Stimulated activated naive CD4-positive, alpha-beta T cell treated with Interleukin-2 at 50 U/mL for 16 hours (primary cell): Measurements from ENCODE around the gene TAOK1.

ENCODE experiments used
- DNase-seq: peaks from one replicate; lab custom pipeline; 2025; lab: John Stamatoyannopoulos, UW

TAOK1 gene

DNA sequence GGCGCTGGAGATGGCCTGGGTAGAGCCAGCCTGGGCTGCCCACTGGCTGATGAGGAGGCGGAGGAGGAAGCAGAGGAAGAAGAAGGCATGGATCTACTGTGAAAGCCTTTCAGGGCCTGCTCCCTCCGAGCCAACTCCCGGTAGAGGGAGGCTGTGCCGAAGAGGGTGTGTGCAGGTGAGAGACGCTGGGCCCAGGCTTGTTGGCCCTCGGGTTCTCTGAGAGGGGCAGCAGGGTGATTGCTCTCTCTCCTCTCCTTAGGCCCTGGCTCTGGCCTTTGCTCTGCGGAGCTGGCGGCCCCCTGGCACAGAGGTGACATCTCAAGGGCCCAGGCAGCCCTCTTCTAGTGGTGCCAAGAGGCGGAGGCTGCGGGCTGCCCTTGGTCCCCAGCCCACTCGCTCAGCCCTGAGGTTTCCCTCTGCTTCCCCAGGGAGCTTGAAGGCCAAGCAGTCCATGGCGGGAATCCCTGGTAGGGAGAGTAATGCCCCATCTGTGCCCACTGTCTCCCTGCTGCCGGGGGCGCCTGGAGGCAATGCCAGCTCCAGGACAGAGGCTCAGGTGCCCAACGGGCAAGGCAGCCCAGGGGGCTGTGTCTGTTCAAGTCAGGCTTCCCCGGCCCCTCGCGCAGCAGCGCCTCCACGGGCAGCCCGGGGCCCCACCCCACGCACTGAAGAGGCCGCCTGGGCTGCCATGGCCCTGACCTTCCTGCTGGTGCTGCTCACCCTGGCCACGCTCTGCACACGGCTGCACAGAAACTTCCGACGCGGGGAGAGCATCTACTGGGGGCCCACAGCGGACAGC lies 181.9 kb downstream of the TAOK1 start:
- DNase-seq: no peak

GRCh38 chr17:29572691-29573557 lies 182.8 kb downstream of the TAOK1 start:
- DNase-seq: peak; percentile 30

GRCh38 chr17:29573558-29573869 lies 183.4 kb downstream of the TAOK1 start:
- no peak for DNase-seq

DNA sequence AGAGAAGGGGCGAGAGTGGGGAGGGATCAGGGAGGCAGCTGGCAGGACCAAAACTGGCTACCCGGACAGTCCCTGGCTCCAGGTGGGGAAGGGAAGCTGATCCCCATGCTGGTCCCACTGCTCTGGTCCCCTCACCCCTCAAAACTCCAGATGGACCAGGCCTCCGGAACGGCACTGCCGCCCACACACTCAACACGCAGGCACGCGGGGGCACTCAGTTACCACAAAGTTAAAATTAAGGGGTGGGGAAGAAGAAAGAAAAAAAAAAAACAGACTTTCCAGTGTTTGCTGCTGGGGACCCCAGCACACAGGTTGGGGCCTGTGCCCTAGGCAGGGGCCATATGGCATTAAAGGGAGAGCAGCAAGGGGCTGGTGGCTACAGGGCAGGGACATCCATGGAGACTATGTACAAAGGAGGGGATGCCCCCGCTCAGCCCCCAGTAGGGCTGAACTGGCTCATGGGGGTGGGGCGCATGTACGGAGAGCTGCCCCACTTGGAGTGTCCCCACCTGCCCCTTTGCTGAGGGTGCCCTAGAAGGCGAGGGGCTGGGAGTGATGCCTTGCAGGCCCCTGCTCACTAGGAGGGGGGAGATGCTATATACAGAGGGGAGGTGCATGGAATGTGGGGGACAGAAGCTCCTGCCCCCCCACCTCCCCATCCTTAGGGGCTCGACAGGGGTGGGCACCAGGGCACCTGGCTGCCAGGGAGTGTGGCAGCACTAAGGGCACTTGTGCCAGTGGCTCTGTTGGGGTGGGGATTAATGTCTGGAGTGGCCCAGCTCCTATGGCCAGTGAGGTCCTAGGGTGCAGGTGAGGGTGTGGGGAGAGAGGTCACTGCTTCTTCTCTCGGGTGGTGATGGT lies 183.9 kb downstream of the TAOK1 start:
- no peak for DNase-seq

GRCh38 chr17:29574732-29575510 lies 184.8 kb downstream of the TAOK1 start:
- no peak for DNase-seq

- no peak for DNase-seq
Observed at GRCh38 chr17:29575511-29576213, 185.5 kb downstream of the TAOK1 start.

GRCh38 chr17:29576214-29577000 lies 186.2 kb downstream of the TAOK1 start:
- no peak for DNase-seq

GRCh38 chr17:29577001-29577370 lies 186.8 kb downstream of the TAOK1 start:
- no peak for DNase-seq

DNA sequence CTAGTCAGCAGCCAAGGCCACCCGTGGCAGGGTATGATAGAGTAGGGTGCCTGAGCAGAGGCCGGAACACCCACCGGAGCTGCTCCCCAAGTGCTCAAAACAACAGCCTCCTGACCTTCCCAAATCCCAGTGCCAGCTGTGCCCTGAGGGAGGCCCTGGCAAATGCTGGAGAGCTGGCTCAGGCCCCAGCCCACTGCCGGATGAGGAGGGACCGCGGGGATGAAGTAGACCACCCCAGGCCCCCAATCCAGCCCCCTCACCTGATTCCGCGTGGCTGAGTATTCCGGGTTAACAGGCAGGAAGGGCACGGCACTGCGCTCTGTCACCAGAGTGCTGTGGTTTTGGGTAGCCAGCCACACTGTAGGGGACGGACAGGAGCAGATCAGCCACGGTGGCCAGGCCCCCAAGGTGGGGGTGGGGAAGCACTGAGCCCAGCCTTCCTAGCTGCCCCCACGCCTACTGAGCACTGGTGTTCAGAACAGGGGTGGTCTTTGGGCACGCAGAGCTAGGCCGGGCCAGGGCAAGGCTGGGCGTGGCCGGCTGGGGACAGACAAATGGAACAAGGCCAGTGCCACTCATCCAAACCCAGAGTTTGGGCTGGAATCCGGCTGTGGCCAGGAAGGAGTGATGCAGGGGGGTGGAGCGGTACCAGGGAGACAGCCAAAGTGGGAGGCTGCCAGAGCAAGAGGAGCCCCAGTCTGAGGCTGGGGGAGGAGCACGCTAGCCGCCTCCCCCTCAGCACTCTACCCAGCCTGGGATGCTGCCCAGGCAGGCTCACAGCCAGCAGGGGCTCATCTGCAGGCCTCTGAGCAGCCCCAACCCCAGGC lies 187.4 kb downstream of the TAOK1 start:
- no peak for DNase-seq

GRCh38 chr17:29578626-29579485 lies 188.7 kb downstream of the TAOK1 start:
- DNase-seq: no peak

DNA sequence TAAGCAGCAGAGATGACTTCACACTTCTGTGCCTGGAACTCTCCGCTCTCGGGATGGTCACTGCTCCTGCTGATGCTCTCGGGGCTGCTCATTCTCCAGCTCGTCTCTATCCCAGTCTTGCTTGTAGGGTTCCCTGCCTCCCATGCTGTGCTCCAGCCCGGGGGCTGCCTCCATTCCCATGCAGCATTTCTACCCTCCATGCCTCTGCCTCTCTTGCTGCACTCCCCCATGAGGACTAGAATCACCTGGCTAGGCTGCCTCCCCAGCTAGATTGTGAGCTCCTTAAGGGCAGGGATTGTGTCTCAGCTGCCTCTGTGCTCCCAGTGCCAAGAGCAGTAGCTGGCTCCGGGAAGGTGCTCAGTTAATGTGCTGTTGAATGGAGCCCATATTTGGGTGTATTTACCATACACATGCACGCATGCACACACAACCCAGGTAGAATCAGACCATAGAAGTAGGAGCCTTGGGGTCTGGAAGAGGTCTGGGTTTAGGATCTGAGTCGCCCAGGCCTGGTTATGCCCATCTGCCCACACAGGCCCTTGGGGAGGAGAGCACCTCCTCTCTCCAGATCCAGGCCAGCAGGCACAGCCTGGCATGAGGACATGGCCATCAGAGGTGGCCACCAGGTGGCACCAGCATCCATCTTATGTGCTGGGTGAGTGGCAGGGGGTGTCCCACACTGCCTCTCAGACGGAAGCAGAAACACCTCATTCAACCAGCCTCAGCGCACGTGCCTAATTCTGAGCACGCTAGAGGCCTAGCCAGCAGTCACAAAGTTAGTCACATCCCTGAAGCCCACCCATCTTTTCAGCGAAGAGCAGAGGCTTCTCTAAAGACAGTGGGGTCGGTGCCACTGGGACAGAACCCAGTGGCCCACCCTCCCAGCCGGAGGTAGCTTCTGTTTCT lies 190.0 kb downstream of the TAOK1 start:
- peak; percentile 87 for DNase-seq

DNA sequence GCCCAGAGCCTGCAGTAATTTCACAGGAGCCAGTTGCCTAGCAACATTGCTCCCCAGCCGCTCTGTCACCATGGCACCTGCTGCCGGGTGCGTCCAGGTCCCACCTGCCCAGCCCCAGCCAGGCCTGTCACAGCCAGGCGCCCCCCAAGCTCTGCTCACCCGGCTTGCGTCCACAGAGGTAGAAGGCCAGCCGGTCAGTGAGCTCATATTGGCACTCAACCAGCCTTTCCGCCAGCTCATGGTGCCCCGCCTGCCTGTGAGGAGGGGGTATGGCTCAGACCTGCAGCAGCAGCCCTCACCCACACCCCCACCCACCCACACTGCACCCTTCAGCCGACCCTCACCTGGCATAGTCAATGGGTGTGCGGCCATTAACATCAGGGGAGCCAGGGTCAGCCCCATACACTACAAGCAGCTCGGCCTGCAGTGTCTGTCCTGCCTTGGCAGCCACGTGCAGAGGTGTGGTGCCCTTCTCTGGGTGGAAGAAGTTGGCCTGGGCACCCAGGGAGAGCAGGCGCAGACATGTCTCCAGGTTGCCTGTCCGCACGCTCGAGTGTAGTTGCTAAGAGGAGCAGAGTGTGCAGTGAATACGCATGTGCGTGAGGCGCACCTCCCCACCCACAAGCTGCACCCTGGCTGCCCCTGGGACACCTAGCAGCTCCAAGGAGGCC lies 191.6 kb downstream of the TAOK1 start:
- no peak for DNase-seq

GRCh38 chr17:29582254-29582765 lies 192.1 kb downstream of the TAOK1 start:
- no peak for DNase-seq

DNA sequence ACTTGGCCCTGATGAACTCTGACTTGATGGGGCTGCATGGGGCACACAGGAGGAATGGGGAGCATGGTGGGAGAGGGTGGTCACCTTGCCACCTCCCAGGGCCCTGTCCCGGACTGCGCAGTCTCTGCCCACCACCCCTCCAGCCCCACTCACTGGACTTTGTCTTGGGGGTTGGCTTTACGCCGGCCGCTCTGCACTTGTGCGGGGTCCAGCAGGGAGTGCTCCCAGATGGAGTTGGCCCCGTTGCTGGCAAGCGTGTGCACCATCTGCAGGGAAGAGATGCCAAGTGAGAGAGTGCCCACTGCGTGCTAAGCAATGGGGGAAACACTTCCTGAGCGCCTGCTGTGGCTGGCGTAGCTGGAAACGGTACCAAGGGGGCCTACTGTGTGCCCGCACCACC lies 192.6 kb downstream of the TAOK1 start:
- no peak for DNase-seq

- no peak for DNase-seq
Observed at GRCh38 chr17:29583324-29584248, 193.4 kb downstream of the TAOK1 start.
